Panc1 (cell line): ENCODE data around the gene SEC31A. TPM values are rescaled to one million over a fixed set of nuclear protein-coding genes. Genes with fewer than 3 reads are reported as not detected.

Experiments
- ATAC-seq: fragments of 200-7000 bp; cut with Tn5 transposase; 2 replicates; pipeline ENCODE4 v1.9.1; 2020; ENCODE audit warnings: mild to moderate bottlenecking, moderate library complexity
- BruUV-seq: library from RNA; stranded (reverse); fragments of 400-500 nt; replicated peaks from 2 replicates; lab custom pipeline; 2021; lab: Mats Ljungman, UMichigan
- CTCF ChIA-PET: fragments of 300-600 bp; sonication (Branson Sonifier 250); formaldehyde crosslinking; loops from one replicate; lab custom pipeline; 2022; ENCODE audit warnings: antibody characterized with exemption; lab: Charles Lee
- POLR2A ChIA-PET: fragments of 300-600 bp; sonication (Branson Sonifier 250); formaldehyde crosslinking; loops from one replicate; lab custom pipeline; 2022; ENCODE audit warnings: antibody characterized with exemption; lab: Charles Lee
- DNase-seq: peaks from one replicate; pipeline ENCODE4 v3.0.0-alpha.2; 2010; ENCODE audit warnings: low read depth, low spot score
- H3K27ac ChIP-seq: 2 replicates; pipeline ENCODE4 v1.5.1; 2011; ENCODE audit warnings: mild to moderate bottlenecking, low read length, inconsistent platforms
- H3K27me3 ChIP-seq: fragments of 200-500 bp; sonication (Bioruptor generic); 2 replicates; pipeline ENCODE4 v1.6.0; 2014; ENCODE audit warnings: low read length, inconsistent platforms; ENCODE audit not compliant: control insufficient read depth, insufficient read depth
- H3K36me3 ChIP-seq: fragments of 200-500 bp; sonication (Bioruptor generic); 2 replicates; pipeline ENCODE4 v1.5.1; 2014; ENCODE audit warnings: inconsistent platforms, mild to moderate bottlenecking, low read length, moderate library complexity; ENCODE audit not compliant: control insufficient read depth, insufficient read depth
- H3K4me1 ChIP-seq: 2 replicates; pipeline ENCODE4 v1.5.1; 2011; ENCODE audit warnings: inconsistent platforms, mild to moderate bottlenecking, low read length, moderate library complexity; ENCODE audit not compliant: control insufficient read depth, insufficient read depth
- H3K4me3 ChIP-seq, 2 experiments: 2 replicates each; pipeline ENCODE4 v1.5.1; 2011 to 2012; ENCODE audit warnings: low read depth in 2 of 2, low read length in 2 of 2, mild to moderate bottlenecking in 2 of 2, inconsistent platforms in 1 of 2, moderate library complexity in 1 of 2
- H3K9me3 ChIP-seq: fragments of 200-500 bp; sonication (Bioruptor generic); 2 replicates; pipeline ENCODE4 v1.5.1; 2014; ENCODE audit warnings: low read depth, mild to moderate bottlenecking, inconsistent platforms, low read length, moderate library complexity; ENCODE audit not compliant: control insufficient read depth, insufficient read depth
- CTCF ChIP-seq: fragments of 450-650 bp; IDR thresholded peaks from 2 replicates; pipeline ENCODE4 v1.5.1; 2017; ENCODE audit warnings: mild to moderate bottlenecking
- POLR2AphosphoS5 ChIP-seq: IDR thresholded peaks from 2 replicates; pipeline ENCODE4 v1.6.1; 2012; ENCODE audit warnings: mild to moderate bottlenecking, low read depth, low read length, moderate library complexity
- REST ChIP-seq, 2 experiments: IDR thresholded peaks; 2 replicates each; pipeline ENCODE4 v1.6.1; 2011 to 2012; ENCODE audit warnings: low read depth in 2 of 2, control low read depth in 1 of 2, low read length in 1 of 2, mild to moderate bottlenecking in 1 of 2, moderate library complexity in 1 of 2; ENCODE audit not compliant: insufficient read depth in 1 of 2
- SIN3A ChIP-seq: IDR thresholded peaks from 2 replicates; pipeline ENCODE4 v1.6.1; 2012; ENCODE audit warnings: low read depth, mild to moderate bottlenecking, low read length, moderate library complexity, borderline replicate concordance; ENCODE audit not compliant: insufficient read depth
- TCF7L2 ChIP-seq: IDR thresholded peaks from 2 replicates; pipeline ENCODE4 v1.6.1; 2011; ENCODE audit warnings: mild to moderate bottlenecking, low read depth, low read length, inconsistent platforms
- in situ Hi-C: cut with HindIII; loops from 2 replicates; pipeline ENCODE4 v1.10.0; 2016; ENCODE audit warnings: low sequenced_read_pairs, low pct_unique_long_range_greater_than_20kb
- intact Hi-C: fragments of 100-400 bp; cut with micrococcal nuclease; formaldehyde crosslinking; loops from one replicate; pipeline ENCODE4 v1.10.0; 2022; ENCODE audit not compliant: unreplicated experiment
- total RNA-seq: library from RNA; stranded (reverse); gene quantifications from one replicate; pipeline ENCODE4 v1.2.1, GENCODE V29; 2021; ENCODE audit not compliant: unreplicated experiment

The SEC31A gene
- total RNA-seq, 1 experiment from 2014 or later, result 107 TPM

- ATAC-seq (no peak), DNase-seq (no peak)
- Histone ChIP-seq H3K36me3 (peaks cover 6% of the 10 kb centered on the region; the same call in 1 of the 2 replicates), H3K4me1 (peaks cover 4% of the 10 kb centered on the region; the same call in 1 of the 2 replicates), H3K4me3 (no peak overlapping the region), H3K9me3 (no peaks in the 10 kb centered on the region), H3K27me3 (no peaks in the 10 kb centered on the region), H3K27ac (no peak overlapping the region)
- in situ Hi-C loops (no loop called here), intact Hi-C loops (no loop called here)
- ChIA-PET POLR2A (no interaction called here), CTCF (no interaction called here)
- BruUV-seq, result no TSS peak
- TF ChIP-seq REST (IDR thresholded peaks at IDR 0.05; ENCODE audit: insufficient read depth in 1 of 2, low read depth in 2 of 2, low read length in 1 of 2) (no peak), TCF7L2 (no peak), POLR2AphosphoS5 (no peak), SIN3A (no peak), CTCF (no peak)
Observed at GRCh38 chr4:82814034-82814433, 76.9 kb downstream of the SEC31A start.

- in situ Hi-C loops (no loop called here), intact Hi-C loops (no loop called here)
- Histone ChIP-seq H3K27ac (no peak overlapping the region), H3K9me3 (no peaks in the 10 kb centered on the region), H3K27me3 (no peaks in the 10 kb centered on the region), H3K36me3 (no peaks in the 10 kb centered on the region), H3K4me1 (peaks cover 4% of the 10 kb centered on the region; the same call in 1 of the 2 replicates), H3K4me3 (no peak overlapping the region)
- no peak for DNase-seq
- BruUV-seq, result no TSS peak
- POLR2A ChIA-PET, result interaction anchor here (0.6 kb wide), 1 partner anchor 46 kb away, joined by 4 read pairs; no protein-coding TSS in a partner anchor
- no peak; the same call in 1 of the 2 replicates for ATAC-seq
- TF ChIP-seq SIN3A (no peak), REST (IDR thresholded peaks at IDR 0.05; ENCODE audit: insufficient read depth in 1 of 2, low read depth in 2 of 2, low read length in 1 of 2) (no peak), TCF7L2 (no peak), POLR2AphosphoS5 (no peak), CTCF (no peak)
- CTCF ChIA-PET, result no interaction called here
Observed at GRCh38 chr4:82811838-82812341, 79.1 kb downstream of the SEC31A start.
